IgD-negative memory B cell (primary cell): ENCODE results near the gene NDUFS7. TPM values are rescaled to one million over a fixed set of nuclear protein-coding genes. Genes with fewer than 3 reads are reported as not detected.
A peak's percentile ranks its signal among the peaks of the same experiment; 100 is the strongest.
"Not testable (repeated sequence)": the region's sequence is repeated elsewhere in the genome, so short reads cannot be mapped to it uniquely, and the experiment has no call there.

Source experiments
- H3K27ac Mint-ChIP-seq, 3 donors: one replicate each; pipeline ENCODE4 v1.8.0; 2020 to 2022; ENCODE audit warnings: mild to moderate bottlenecking in 3 of 3, mixed read lengths in 3 of 3, moderate library complexity in 1 of 3
- H3K27me3 Mint-ChIP-seq: one replicate; pipeline ENCODE4 v1.8.0; 2021; ENCODE audit warnings: mixed read lengths
- H3K36me3 Mint-ChIP-seq: one replicate; pipeline ENCODE4 v1.8.0; 2020; ENCODE audit warnings: mild to moderate bottlenecking, mixed read lengths
- H3K4me1 Mint-ChIP-seq, 3 donors: one replicate each; pipeline ENCODE4 v1.8.0; 2020 to 2022; ENCODE audit warnings: mixed read lengths in 3 of 3, mild to moderate bottlenecking in 1 of 3
- H3K4me3 Mint-ChIP-seq, 4 donors: one replicate each; pipeline ENCODE4 v1.8.0; 2020 to 2022; ENCODE audit warnings: mild to moderate bottlenecking in 4 of 4, mixed read lengths in 4 of 4, moderate library complexity in 3 of 4
- H3K9me3 Mint-ChIP-seq, 3 donors: one replicate each; pipeline ENCODE4 v1.8.0; 2020 to 2021; ENCODE audit warnings: mixed read lengths in 3 of 3, mild to moderate bottlenecking in 1 of 3
- polyA plus RNA-seq: library from polyadenylated mRNA; unstranded; fragments of 300-500 nt; fragmentation: Illumina TruSeq; gene quantifications from one replicate; pipeline ENCODE4 v1.2.3, GENCODE V29; 2021

NDUFS7 gene
- polyA plus RNA-seq, 1 donor from 2014 or later = 233 TPM

GRCh38 chr19:1431759-1432506, 48.2 kb downstream of the NDUFS7 start:
- H3K27me3 Mint-ChIP-seq = no peaks in the 10 kb centered on the region
- H3K4me1 Mint-ChIP-seq = no peaks in the 10 kb centered on the region
- no peaks in the 10 kb centered on the region for H3K36me3 Mint-ChIP-seq
- H3K27ac Mint-ChIP-seq = peak overlapping the region in 1 of 3 donors; percentile 35
- no peaks in the 10 kb centered on the region for H3K9me3 Mint-ChIP-seq
- peak overlapping the region in 1 of 4 donors; percentile 17 for H3K4me3 Mint-ChIP-seq

GRCh38 chr19:1432507-1432887, 48.8 kb downstream of the NDUFS7 start:
- Mint-ChIP-seq H3K4me3 (peak overlapping the region in 1 of 4 donors; percentile 17), H3K27me3 (no peaks in the 10 kb centered on the region), H3K36me3 (no peaks in the 10 kb centered on the region), H3K27ac (no peak overlapping the region), H3K9me3 (no peaks in the 10 kb centered on the region), H3K4me1 (no peaks in the 10 kb centered on the region)

DNA sequence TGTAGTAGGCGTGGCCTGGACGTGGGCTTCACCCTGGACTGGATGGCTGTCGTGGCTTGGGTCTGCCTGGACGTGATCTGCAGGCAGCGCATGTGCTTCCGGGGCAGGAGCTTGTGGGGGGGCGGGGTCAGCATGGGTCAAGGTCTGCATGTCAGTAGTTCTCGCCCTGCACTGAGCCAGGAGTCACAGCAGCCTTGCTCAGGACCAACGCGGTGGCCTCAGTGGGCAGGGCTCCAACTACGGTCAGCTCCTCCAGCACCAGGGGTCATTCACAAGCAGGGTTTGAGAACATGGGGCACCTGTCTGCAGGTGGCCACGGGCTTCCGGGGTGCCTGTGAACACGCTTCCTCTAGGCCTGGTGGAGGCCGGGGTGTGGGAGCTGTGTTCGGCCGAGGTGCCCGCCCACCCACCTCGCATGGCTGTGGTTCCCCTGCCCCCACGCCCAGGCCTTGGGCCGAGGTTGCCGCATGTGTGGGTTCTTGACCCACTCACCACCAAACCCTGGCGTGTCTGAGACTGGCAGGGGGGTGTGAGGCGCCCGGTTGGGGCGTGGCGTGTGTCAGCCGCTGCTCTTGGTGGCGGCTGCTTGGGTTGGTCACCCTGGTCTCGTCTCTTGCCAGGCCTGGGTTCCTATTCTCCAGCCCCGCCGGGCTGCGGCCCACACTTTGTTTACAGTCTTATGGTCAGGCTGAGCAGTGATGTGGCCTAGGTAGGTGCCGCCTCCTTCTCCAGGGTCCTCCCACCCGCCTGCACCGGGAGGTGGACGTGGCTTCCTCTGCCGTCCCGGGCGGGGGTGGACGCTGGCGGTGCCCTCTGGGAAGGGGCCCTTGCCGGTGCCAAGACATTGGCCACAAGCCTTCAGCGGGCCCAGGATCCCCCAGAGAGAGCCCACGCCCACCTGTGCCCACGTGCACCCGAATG, 49.7 kb downstream of the NDUFS7 start:
- H3K4me1 Mint-ChIP-seq = peaks cover 0 to 5% (median 5%) of the 10 kb centered on the region in 3 donors
- no peak overlapping the region for H3K27ac Mint-ChIP-seq
- H3K36me3 Mint-ChIP-seq = peaks cover 2% of the 10 kb centered on the region
- no peak overlapping the region for H3K4me3 Mint-ChIP-seq
- H3K9me3 Mint-ChIP-seq = no peaks in the 10 kb centered on the region
- H3K27me3 Mint-ChIP-seq = no peaks in the 10 kb centered on the region

DNA sequence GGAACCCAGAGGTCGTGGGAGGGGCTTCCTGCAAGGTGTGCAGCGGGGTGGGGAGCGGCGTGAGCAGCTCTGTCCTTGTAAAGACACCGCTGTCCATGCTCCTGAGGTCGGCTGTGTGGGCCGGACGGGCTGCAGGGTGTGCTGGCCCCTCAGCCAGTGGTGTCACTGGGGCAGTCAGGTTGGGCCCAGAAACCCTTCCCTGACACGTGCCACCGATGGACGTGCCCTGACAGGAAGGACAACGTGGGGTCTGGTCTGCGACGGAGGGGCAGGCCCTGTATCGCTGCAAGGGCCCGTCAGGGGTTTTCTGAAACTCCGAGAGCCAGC, 50.3 kb downstream of the NDUFS7 start:
- peaks cover 0 to 5% (median 5%) of the 10 kb centered on the region in 3 donors for H3K4me1 Mint-ChIP-seq
- peaks cover 2% of the 10 kb centered on the region for H3K36me3 Mint-ChIP-seq
- H3K4me3 Mint-ChIP-seq = no peak overlapping the region
- no peak overlapping the region for H3K27ac Mint-ChIP-seq
- no peaks in the 10 kb centered on the region for H3K27me3 Mint-ChIP-seq
- H3K9me3 Mint-ChIP-seq = no peaks in the 10 kb centered on the region

DNA sequence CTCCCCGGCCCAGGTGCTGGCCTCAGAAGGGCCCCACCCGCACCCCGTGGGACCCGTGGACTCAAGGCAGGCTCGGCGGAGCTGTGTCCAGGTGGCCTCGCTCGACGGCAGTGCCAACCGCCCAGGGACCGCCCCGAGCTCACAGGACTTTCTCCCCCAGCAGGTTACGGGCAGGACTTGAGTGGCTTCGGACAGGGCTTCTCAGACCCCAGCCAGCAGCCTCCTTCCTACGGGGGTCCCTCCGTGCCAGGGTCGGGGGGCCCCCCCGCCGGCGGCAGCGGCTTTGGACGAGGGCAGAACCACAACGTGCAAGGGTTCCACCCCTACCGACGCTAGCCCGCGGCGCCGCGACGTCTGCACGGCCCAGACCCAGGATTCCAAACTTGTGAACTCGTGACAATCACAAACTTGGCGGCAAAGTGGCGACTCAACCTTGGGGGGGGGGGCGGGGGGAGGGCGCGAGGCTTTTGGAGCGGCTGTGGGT, 50.9 kb downstream of the NDUFS7 start:
- Mint-ChIP-seq H3K4me3 (no peak overlapping the region), H3K27ac (no peak overlapping the region), H3K36me3 (peaks cover 2% of the 10 kb centered on the region), H3K27me3 (peaks cover under 1% of the 10 kb centered on the region), H3K4me1 (peaks cover 3 to 5% (median 5%) of the 10 kb centered on the region in 3 donors), H3K9me3 (no peaks in the 10 kb centered on the region)

DNA sequence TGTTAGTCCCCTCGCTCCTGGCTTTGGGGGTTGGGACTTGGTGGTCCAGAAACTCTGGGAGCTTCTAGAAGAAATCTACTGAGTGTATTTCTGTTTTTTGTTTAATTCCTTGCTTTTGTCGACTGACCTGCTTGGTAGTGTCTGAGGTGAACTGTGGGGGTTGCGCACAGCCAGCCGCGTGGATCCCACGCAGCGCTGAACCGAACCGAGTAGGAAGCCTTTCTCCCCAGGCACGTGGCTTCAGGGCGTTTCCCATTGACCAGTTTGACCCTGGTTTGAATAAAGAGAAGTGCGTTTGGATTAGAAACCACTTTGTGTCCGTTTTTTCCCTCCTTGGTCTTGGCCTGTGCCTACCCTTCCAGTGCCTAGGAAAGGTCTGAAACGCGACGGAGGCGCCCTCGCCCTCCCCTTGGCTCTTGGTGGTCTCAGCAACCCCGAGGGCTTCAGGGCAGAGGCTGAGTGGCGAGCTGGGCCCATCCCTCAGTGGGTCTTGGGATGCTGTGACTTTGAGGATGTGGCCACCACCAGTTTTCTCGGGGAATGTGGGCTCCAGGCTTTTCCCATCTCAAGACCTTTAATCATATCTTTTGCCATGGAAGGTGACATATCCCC, 51.8 kb downstream of the NDUFS7 start:
- peak overlapping the region in 2 of 3 donors; percentile 28 to 59 for H3K27ac Mint-ChIP-seq
- H3K4me1 Mint-ChIP-seq = peaks cover 5 to 8% (median 5%) of the 10 kb centered on the region in 3 donors
- peaks cover 6% of the 10 kb centered on the region for H3K36me3 Mint-ChIP-seq
- no peaks in the 10 kb centered on the region for H3K9me3 Mint-ChIP-seq
- peaks cover 2% of the 10 kb centered on the region for H3K27me3 Mint-ChIP-seq
- no peak overlapping the region for H3K4me3 Mint-ChIP-seq

- H3K4me1 Mint-ChIP-seq = peaks cover 5 to 14% (median 10%) of the 10 kb centered on the region in 3 donors
- peak overlapping the region; percentile 92 to 99 (median 98) for H3K27ac Mint-ChIP-seq
- H3K4me3 Mint-ChIP-seq = peak overlapping the region in 3 of 4 donors; percentile 16 to 98 (median 90)
- H3K36me3 Mint-ChIP-seq = peaks cover 6% of the 10 kb centered on the region
- H3K27me3 Mint-ChIP-seq = peaks cover 2% of the 10 kb centered on the region
- H3K9me3 Mint-ChIP-seq = no peaks in the 10 kb centered on the region
Measured at GRCh38 chr19:1437609-1438008, 53.9 kb downstream of the NDUFS7 start.

DNA sequence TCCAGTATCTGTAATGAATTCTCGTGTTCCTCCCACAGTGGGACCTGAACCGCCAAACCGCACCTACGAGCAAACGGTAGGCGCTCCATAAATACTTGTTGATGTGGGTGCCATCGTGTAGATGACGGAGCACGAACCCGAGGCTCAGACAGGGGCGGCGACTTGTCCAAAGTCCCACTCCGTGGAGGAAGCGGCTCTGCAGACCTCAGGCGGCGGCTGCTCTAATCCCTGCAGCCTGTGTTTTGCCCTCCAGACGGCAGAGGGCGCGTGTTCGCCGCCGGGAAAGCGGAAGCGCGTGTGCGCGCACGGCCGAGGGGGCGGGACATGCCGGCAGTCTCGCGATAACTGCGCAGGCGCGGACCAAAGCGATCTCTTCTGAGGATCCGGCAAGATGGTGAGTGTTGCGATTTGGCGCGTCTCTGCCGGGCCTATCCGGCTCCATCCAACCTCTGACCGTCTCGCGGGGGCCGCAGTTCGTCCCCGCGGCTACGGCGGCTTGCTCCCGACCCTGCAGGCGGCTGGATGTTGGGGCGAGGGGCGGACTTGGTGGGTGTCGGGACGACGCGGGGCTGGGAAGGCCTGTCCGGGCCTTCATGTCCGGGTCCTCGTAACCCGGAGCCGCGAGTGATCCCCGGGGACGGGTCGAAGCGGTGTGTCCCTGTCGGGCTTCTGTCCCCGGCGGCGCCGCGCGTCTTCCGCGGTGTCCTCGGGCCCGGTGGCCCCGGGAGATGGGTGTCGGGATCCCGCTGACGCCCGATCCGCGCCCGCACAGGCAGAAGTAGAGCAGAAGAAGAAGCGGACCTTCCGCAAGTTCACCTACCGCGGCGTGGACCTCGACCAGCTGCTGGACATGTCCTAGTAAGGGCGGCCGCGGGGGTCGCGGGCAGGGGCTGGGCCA, 54.6 kb downstream of the NDUFS7 start, which contains the start of gene RPS15:
TSS of gene RPS15 (plus strand) at position 362 of the 898 bp plus-strand sequence. CDS start at position 392, 30 bp downstream.
- Mint-ChIP-seq H3K4me3 (peak within 1 kb of the TSS; percentile 90 to 99 (median 98)), H3K4me1 (peaks cover 5 to 16% (median 10%) of the 10 kb centered on the region in 3 donors), H3K36me3 (peaks cover 6% of the 10 kb centered on the region)

DNA sequence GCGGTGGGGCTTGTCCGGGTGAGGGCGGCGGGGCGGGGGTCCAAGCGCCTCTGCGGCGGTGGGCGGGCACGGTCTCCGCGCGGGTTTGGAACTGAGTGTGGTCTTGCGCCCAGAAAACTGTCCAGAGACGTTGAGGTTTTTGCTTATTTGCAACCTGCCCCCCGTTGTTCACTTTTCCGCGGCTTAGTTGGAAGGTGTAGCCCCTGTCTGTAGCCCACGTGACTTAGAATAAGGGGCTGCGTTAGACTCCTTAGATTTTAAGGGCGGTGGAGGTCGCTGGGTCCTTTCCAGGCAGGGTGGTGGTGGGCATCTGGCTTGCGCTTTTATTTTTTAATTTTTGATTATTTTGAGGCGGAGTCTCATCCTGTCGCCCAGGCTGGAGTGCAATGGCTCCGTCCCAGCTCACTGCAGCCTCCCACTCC, 55.2 kb downstream of the NDUFS7 start:
- peaks cover 5 to 16% (median 10%) of the 10 kb centered on the region in 3 donors for H3K4me1 Mint-ChIP-seq
- H3K4me3 Mint-ChIP-seq = peak overlapping the region; percentile 90 to 99 (median 98)
- H3K27me3 Mint-ChIP-seq = peaks cover 2% of the 10 kb centered on the region
- peak overlapping the region; percentile 78 to 98 (median 92) for H3K27ac Mint-ChIP-seq
- peaks cover 6% of the 10 kb centered on the region for H3K36me3 Mint-ChIP-seq
- no peaks in the 10 kb centered on the region for H3K9me3 Mint-ChIP-seq

More for the DNA sequence above, 54.6 kb downstream of the NDUFS7 start, which contains the start of gene RPS15:
- Mint-ChIP-seq H3K9me3 (no peaks in the 10 kb centered on the region), H3K27me3 (peaks cover 2% of the 10 kb centered on the region), H3K27ac (peak within 1 kb of the TSS; percentile 92 to 99 (median 98))

DNA sequence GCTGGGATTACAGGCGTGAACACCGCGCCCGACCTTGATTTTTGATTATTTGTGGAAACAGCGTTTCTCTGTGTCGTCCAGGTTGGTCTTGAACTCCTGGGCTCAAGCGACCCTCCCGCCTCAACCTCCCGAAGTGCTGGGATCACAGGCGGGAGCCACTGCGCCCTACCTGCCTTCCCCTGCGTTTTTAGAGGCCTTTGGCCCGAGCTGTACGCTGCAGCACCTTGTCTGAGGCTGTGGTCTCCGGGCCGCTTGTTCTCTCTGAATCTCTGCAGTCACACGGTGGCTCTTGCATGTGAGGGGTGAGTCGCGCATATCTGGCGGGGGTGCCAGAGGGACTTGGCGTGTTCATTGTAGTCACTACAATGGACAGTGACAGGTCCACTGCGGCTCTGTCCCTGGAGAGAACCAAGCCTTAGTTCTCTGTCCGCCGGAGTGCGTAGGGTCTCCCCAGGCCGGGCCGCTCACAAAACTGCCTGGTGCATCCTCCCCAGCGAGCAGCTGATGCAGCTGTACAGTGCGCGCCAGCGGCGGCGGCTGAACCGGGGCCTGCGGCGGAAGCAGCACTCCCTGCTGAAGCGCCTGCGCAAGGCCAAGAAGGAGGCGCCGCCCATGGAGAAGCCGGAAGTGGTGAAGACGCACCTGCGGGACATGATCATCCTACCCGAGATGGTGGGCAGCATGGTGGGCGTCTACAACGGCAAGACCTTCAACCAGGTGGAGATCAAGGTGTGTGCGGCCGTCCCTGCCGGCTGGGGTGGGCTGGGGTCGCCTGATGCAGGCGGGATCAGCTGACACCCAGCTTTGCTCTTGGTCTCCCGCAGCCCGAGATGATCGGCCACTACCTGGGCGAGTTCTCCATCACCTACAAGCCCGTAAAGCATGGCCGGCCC, 56.1 kb downstream of the NDUFS7 start:
- Mint-ChIP-seq H3K4me1 (peaks cover 8 to 16% (median 10%) of the 10 kb centered on the region in 3 donors), H3K27ac (peak overlapping the region; percentile 53 to 92 (median 90)), H3K4me3 (peak overlapping the region; percentile 90 to 99 (median 98))
- H3K9me3 Mint-ChIP-seq, H3K36me3 Mint-ChIP-seq, H3K27me3 Mint-ChIP-seq: not testable (repeated sequence)

DNA sequence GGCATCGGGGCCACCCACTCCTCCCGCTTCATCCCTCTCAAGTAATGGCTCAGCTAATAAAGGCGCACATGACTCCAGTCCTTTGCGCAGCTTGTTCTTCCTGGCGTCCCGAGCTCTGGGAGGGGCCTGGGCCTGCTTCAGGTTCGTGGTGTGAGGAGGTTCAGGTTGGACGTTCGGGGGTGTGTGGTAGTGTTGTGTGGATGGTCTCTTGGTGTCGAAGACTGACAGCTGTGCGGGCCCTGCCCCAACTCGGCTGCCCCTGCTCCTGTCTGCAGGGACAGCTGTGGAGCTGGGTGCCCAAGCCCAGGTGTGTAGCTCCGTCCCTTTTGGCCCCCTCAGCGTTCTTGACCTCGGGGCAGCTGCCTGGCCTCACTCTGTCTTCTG, 56.7 kb downstream of the NDUFS7 start:
- peak overlapping the region in 2 of 3 donors; percentile 90 for H3K27ac Mint-ChIP-seq
- peaks cover 6% of the 10 kb centered on the region for H3K36me3 Mint-ChIP-seq
- H3K9me3 Mint-ChIP-seq = no peaks in the 10 kb centered on the region
- peaks cover 10 to 16% (median 10%) of the 10 kb centered on the region in 3 donors for H3K4me1 Mint-ChIP-seq
- peaks cover 3% of the 10 kb centered on the region for H3K27me3 Mint-ChIP-seq
- peak overlapping the region; percentile 43 to 99 (median 84) for H3K4me3 Mint-ChIP-seq

DNA sequence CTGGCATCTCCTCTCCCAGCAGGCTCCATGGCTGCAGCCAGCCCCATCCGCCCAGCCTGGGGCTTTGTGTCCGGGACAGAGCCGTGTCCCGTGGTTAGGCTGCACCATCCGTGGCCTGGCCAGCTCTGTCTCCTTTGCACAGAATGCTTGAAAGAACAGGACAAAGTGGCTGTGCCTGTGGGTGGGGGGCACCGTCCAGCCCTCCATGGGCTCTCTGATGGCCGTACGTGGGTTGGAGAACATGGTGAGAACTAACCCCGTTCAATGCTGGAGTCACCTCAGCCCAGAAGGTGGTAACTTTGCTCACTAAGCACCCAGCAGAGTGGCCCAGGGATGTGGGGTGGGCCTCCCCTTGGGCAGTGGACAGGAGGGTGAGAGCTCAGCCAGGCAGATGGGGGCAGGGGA, 57.3 kb downstream of the NDUFS7 start:
- peaks cover 5% of the 10 kb centered on the region for H3K27me3 Mint-ChIP-seq
- peaks cover 6% of the 10 kb centered on the region for H3K36me3 Mint-ChIP-seq
- peak overlapping the region; percentile 12 to 90 (median 42) for H3K4me3 Mint-ChIP-seq
- H3K27ac Mint-ChIP-seq = peak overlapping the region in 2 of 3 donors; percentile 90
- no peaks in the 10 kb centered on the region for H3K9me3 Mint-ChIP-seq
- peaks cover 10 to 16% (median 10%) of the 10 kb centered on the region in 3 donors for H3K4me1 Mint-ChIP-seq
